K562 (cell line): ENCODE results near the gene HBP1. TPM values are rescaled to one million over a fixed set of nuclear protein-coding genes. Genes with fewer than 3 reads are reported as not detected.

ENCODE experiments used
- ATAC-seq: fragments of 200-7000 bp; cut with Tn5 transposase; 3 replicates; pipeline ENCODE4 v1.9.1; 2020; ENCODE audit warnings: moderate library complexity
- BruUV-seq: library from RNA; stranded (reverse); fragments of 400-500 nt; replicated peaks from 2 replicates; lab custom pipeline; 2021; lab: Mats Ljungman, UMichigan
- CTCF ChIA-PET: fragments of 300-600 bp; formaldehyde crosslinking; extraction: SDS; loops from one replicate; lab custom pipeline; 2021; ENCODE audit warnings: low intra/inter-chr PET ratio; lab: Yijun Ruan, JAX
- POLR2A ChIA-PET: fragments of 300-600, 350-650 bp; sonication (Branson Sonifier 250); formaldehyde crosslinking; extraction: SDS; loops from one replicate; lab custom pipeline; 2021; ENCODE audit warnings: antibody characterized with exemption, inconsistent platforms; lab: Yijun Ruan, JAX
- DNase-seq, 4 experiments: peaks; one replicate each; pipeline versions ENCODE4 v3.0.0 to v3.0.0-alpha.2; 2011 to 2018; ENCODE audit warnings: low spot score in 3 of 4, mixed read lengths in 3 of 4; ENCODE audit errors: extremely low read depth in 1 of 4
- FAIRE-seq: peaks from 2 replicates; lab custom pipeline; 2011; peaks lifted over from hg19 to GRCh38; lab: Jason Lieb, UNC
- H2AFZ ChIP-seq: 2 replicates; pipeline ENCODE4 v1.6.0; 2011; ENCODE audit warnings: low read depth, low read length, control low read depth, inconsistent platforms
- H3K27ac ChIP-seq: fragments of 200-600 bp; 3 replicates; pipeline ENCODE4 v1.8.0; 2011; ENCODE audit warnings: low read depth, mild to moderate bottlenecking, control low read depth, inconsistent platforms, low read length, moderate library complexity, mixed read lengths; ENCODE audit errors: extremely low read depth
- H3K27me3 ChIP-seq, 2 experiments: fragments of 300-600 bp in 1 of 2; 2 replicates in 1 of 2; 3 replicates in 1 of 2; pipeline versions ENCODE4 v1.6.0 to v1.8.0; 2011; ENCODE audit warnings: inconsistent platforms in 2 of 2, low read length in 2 of 2, mild to moderate bottlenecking in 1 of 2, mixed read lengths in 1 of 2, moderate library complexity in 1 of 2; ENCODE audit not compliant: control insufficient read depth in 2 of 2, insufficient read depth in 2 of 2
- H3K36me3 ChIP-seq: fragments of 300-600 bp; 3 replicates; pipeline ENCODE4 v1.8.0; 2011; ENCODE audit warnings: mild to moderate bottlenecking, low read length, inconsistent platforms; ENCODE audit not compliant: control insufficient read depth, insufficient read depth
- H3K4me1 ChIP-seq, 2 experiments: fragments of 200-600 bp in 1 of 2; replicated peaks in 1 of 2; 2 replicates in 1 of 2; 3 replicates in 1 of 2; pipeline versions ENCODE4 v1.5.1 to v1.8.0; 2011; ENCODE audit warnings: inconsistent platforms in 2 of 2, low read length in 2 of 2, mild to moderate bottlenecking in 1 of 2, mixed read lengths in 1 of 2, moderate library complexity in 1 of 2; ENCODE audit not compliant: control insufficient read depth in 2 of 2, insufficient read depth in 2 of 2
- H3K4me2 ChIP-seq: 2 replicates; pipeline ENCODE4 v1.6.1; 2011; ENCODE audit warnings: low read length, control low read depth, inconsistent platforms, mixed read lengths; ENCODE audit not compliant: insufficient read depth
- H3K4me3 ChIP-seq: fragments of 200-600 bp; sonication (generic), shearing (Covaris generic); 2 replicates; pipeline ENCODE4 v1.5.1; 2016; ENCODE audit warnings: control low read depth, inconsistent platforms
- H3K79me2 ChIP-seq: fragments of 200-600 bp; 3 replicates; pipeline ENCODE4 v1.8.0; 2011; ENCODE audit warnings: low read length, inconsistent platforms; ENCODE audit not compliant: control insufficient read depth, insufficient read depth
- H3K9ac ChIP-seq, 2 experiments: 2 replicates each; pipeline versions ENCODE4 v1.6.0 to v1.6.1; 2011; ENCODE audit warnings: low read depth in 2 of 2, low read length in 2 of 2, control low read depth in 1 of 2, inconsistent platforms in 1 of 2, mild to moderate bottlenecking in 1 of 2, mixed read lengths in 1 of 2; ENCODE audit not compliant: insufficient read depth in 1 of 2
- H3K9me1 ChIP-seq: one replicate; pipeline ENCODE4 v1.6.0; 2011; ENCODE audit warnings: inconsistent platforms, mild to moderate bottlenecking, low read length, moderate library complexity; ENCODE audit not compliant: control insufficient read depth, insufficient read depth
- H3K9me3 ChIP-seq: replicated peaks from 2 replicates; pipeline ENCODE4 v1.5.1; 2011; ENCODE audit warnings: low read depth, low read length, inconsistent platforms; ENCODE audit not compliant: control insufficient read depth, insufficient read depth
- H4K20me1 ChIP-seq: replicated peaks from 2 replicates; pipeline ENCODE4 v1.6.1; 2011; ENCODE audit warnings: low read length, inconsistent platforms, mixed read lengths; ENCODE audit not compliant: control insufficient read depth, insufficient read depth
- ARID2 ChIP-seq: fragments of 450-650 bp; IDR thresholded peaks from 2 replicates; pipeline ENCODE4 v1.6.1; 2017; ENCODE audit warnings: antibody characterized with exemption, mild to moderate bottlenecking
- FOSL1 ChIP-seq: fragments of 200-800 bp; sonication (Bioruptor generic); conservative IDR thresholded peaks from 2 replicates; pipeline ENCODE4 v1.6.1; 2016; ENCODE audit warnings: missing genetic modification characterization, missing compliant biosample characterization
- MBD1 ChIP-seq: fragments of 250-450 bp; sonication (Bioruptor Pico); IDR thresholded peaks from 2 replicates; pipeline ENCODE4 v1.8.0; 2022; ENCODE audit warnings: inconsistent platforms
- MCM7 ChIP-seq, 2 experiments: fragments of 450-650 bp; IDR thresholded peaks; 2 replicates each; pipeline ENCODE4 v1.6.1; 2016 to 2018
- RBM22 ChIP-seq: fragments of 200-400 bp; formaldehyde crosslinking; IDR thresholded peaks from 2 replicates; pipeline ENCODE4 v1.6.1; 2018; ENCODE audit warnings: low read length, low read depth; ENCODE audit not compliant: poor library complexity, severe bottlenecking
- ZBTB43 ChIP-seq: sonication (generic); formaldehyde crosslinking; IDR thresholded peaks from 2 replicates; pipeline ENCODE4 v1.8.0; 2023; ENCODE audit warnings: mild to moderate bottlenecking, missing genetic modification reagents
- ZNF277 ChIP-seq: fragments of 250-450 bp; sonication (Bioruptor Pico); IDR thresholded peaks from 2 replicates; pipeline ENCODE4 v1.8.0; 2022; ENCODE audit warnings: inconsistent platforms, mild to moderate bottlenecking, moderate library complexity, borderline replicate concordance
- WGBS: fragments of 100-300 bp; shearing (Covaris generic); methylation state at CpG from one replicate; pipeline ENCODE4 v1.1.6; 2016; ENCODE audit warnings: low coverage, mixed read lengths; ENCODE audit not compliant: insufficient coverage; ENCODE audit errors: missing lambda C conversion rate; 5-methylcytosine and 5-hydroxymethylcytosine counted together
- in situ Hi-C: fragments of 300-500 bp; cut with MboI; formaldehyde crosslinking; loops from 4 replicates; pipeline ENCODE4 v1.15.0; 2018; ENCODE audit warnings: inconsistent platforms, mixed read lengths
- intact Hi-C: fragments of 100-400 bp; cut with micrococcal nuclease; formaldehyde crosslinking; loops from 2 replicates; pipeline ENCODE4 v1.14.2; 2022
- polyA plus RNA-seq, 8 experiments: library from polyadenylated mRNA; depleted of rRNA in 4 of 8; stranded (reverse) in 5 of 8; unstranded in 3 of 8; fragments of >200 nt; fragmentation: Nextera tagmentation in 2 of 8; fragmentation: Illumina TruSeq in 1 of 8; extraction: Ambion mirVana in 2 of 8; extraction: Trizol in 1 of 8; gene quantifications; 2 replicates each; pipeline versions ENCODE4 v1.2.1 to v1.2.3, GENCODE V29; 2011 to 2014; ENCODE audit warnings: inconsistent platforms in 1 of 8, missing spikeins in 1 of 8
- total RNA-seq, 7 experiments: library from RNA; depleted of rRNA in 6 of 7; stranded (reverse); fragments of >200 nt in 6 of 7; fragmentation: Illumina TruSeq in 2 of 7; extraction: Trizol in 2 of 7; gene quantifications; 2 replicates each; pipeline versions ENCODE4 v1.2.1 to v1.2.3, GENCODE V29; 2011 to 2021; ENCODE audit warnings: low replicate concordance in 1 of 7

HBP1 gene
- total and polyA plus RNA-seq, 9 of the 15 experiments (the other 6 are each of a cell fraction or from before 2014, with no cell fraction given): 18.7 to 59.9 (median 27.0) TPM

GRCh38 chr7:107122486-107122911, 46.3 kb upstream of the HBP1 start:
- Histone ChIP-seq H3K9me1 (no peaks in the 10 kb centered on the region), H3K4me3 (no peak overlapping the region), H3K79me2 (peaks cover 77% of the 10 kb centered on the region), H3K9me3 (no peaks in the 10 kb centered on the region), H3K27me3 (no peaks in the 10 kb centered on the region), H3K36me3 (peaks cover 21% of the 10 kb centered on the region; the same call in 2 of the 3 replicates), H4K20me1 (0 out of 2 replicates have a peak, but pooled peaks cover 7% of the 10 kb centered on the region), H3K27ac (no peak overlapping the region), H2AFZ (no peak overlapping the region), H3K4me2 (no peak overlapping the region), H3K4me1 (peaks cover 4 to 13% of the 10 kb centered on the region in 2 experiments; a peak in 4 of 5 replicates), H3K9ac (no peak overlapping the region)
- peak; percentile 15 for TF ChIP-seq RBM22
- no peak for TF ChIP-seq MBD1 (CRISPR knock-in tag)
- no peak for TF ChIP-seq FOSL1 (tag)
- TF ChIP-seq ZBTB43 (CRISPR knock-in tag): no peak
- TF ChIP-seq MCM7 (IDR thresholded peaks at IDR 0.05): no peak
- TF ChIP-seq ARID2: no peak
- TF ChIP-seq ZNF277: no peak
- FAIRE-seq (no peak), DNase-seq (no peak), ATAC-seq (no peak)
- no TSS peak for BruUV-seq
- intact Hi-C loops: no loop called here
- in situ Hi-C loops: no loop called here
- CTCF ChIA-PET: interaction anchor here (1.0 kb wide), 1 partner anchor 27 kb away, joined by 3 read pairs; no protein-coding TSS in a partner anchor
- 65% methylated on average over 4 of the region's 4 CpGs for WGBS
- POLR2A ChIA-PET: interaction anchor here (0.6 to 2.2 kb wide), 8 partner anchors 8 to 263 kb away, joined by 3 to 14 read pairs (median 3); no protein-coding TSS in a partner anchor
